GM20431 (cell line): ENCODE measurements around the gene FDX2.
"Not testable (repeated sequence)": the region's sequence is repeated elsewhere in the genome, so short reads cannot be mapped to it uniquely, and the experiment has no call there.

ENCODE experiments used
- in situ Hi-C: fragments of 300-500 bp; cut with MseI, MboI; formaldehyde crosslinking; loops from one replicate; pipeline ENCODE4 v1.15.0; 2020; ENCODE audit warnings: low sequenced_read_pairs; ENCODE audit not compliant: unreplicated experiment

Gene FDX2

DNA sequence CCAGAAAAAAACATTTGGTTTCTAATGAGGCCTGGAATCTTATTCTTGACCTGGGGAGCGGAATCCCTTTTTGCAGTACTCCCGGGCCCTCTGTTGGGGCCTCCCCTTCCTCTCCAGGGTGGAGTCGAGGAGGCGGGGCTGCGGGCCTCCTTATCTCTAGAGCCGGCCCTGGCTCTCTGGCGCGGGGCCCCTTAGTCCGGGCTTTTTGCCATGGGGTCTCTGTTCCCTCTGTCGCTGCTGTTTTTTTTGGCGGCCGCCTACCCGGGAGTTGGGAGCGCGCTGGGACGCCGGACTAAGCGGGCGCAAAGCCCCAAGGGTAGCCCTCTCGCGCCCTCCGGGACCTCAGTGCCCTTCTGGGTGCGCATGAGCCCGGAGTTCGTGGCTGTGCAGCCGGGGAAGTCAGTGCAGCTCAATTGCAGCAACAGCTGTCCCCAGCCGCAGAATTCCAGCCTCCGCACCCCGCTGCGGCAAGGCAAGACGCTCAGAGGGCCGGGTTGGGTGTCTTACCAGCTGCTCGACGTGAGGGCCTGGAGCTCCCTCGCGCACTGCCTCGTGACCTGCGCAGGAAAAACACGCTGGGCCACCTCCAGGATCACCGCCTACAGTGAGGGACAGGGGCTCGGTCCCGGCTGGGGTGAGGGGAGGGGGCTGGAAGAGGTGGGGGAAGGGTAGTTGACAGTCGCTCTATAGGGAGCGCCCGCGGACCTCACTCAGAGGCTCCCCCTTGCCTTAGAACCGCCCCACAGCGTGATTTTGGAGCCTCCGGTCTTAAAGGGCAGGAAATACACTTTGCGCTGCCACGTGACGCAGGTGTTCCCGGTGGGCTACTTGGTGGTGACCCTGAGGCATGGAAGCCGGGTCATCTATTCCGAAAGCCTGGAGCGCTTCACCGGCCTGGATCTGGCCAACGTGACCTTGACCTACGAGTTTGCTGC lies 28.7 kb downstream of the FDX2 start, which contains the start of gene ICAM4:
Gene ICAM4 (plus strand): TSS at position 153 of the 935 bp plus-strand sequence. CDS start 58 bp downstream, at position 211.
- in situ Hi-C loops, result no loop called here

DNA sequence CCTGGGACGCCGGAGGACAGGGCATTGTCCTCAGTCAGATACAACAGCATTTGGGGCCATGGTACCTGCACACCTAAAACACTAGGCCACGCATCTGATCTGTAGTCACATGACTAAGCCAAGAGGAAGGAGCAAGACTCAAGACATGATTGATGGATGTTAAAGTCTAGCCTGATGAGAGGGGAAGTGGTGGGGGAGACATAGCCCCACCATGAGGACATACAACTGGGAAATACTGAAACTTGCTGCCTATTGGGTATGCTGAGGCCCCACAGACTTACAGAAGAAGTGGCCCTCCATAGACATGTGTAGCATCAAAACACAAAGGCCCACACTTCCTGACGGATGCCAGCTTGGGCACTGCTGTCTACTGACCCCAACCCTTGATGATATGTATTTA lies 30.4 kb downstream of the FDX2 start:
- in situ Hi-C loops, result no loop called here

DNA sequence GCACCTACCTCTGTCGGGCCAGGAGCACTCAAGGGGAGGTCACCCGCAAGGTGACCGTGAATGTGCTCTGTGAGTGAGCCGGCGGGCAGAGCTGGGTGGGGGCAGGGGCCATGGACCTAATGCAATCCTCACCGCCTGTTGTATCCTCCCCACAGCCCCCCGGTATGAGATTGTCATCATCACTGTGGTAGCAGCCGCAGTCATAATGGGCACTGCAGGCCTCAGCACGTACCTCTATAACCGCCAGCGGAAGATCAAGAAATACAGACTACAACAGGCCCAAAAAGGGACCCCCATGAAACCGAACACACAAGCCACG lies 30.9 kb downstream of the FDX2 start:
- in situ Hi-C loops, result no loop called here

DNA sequence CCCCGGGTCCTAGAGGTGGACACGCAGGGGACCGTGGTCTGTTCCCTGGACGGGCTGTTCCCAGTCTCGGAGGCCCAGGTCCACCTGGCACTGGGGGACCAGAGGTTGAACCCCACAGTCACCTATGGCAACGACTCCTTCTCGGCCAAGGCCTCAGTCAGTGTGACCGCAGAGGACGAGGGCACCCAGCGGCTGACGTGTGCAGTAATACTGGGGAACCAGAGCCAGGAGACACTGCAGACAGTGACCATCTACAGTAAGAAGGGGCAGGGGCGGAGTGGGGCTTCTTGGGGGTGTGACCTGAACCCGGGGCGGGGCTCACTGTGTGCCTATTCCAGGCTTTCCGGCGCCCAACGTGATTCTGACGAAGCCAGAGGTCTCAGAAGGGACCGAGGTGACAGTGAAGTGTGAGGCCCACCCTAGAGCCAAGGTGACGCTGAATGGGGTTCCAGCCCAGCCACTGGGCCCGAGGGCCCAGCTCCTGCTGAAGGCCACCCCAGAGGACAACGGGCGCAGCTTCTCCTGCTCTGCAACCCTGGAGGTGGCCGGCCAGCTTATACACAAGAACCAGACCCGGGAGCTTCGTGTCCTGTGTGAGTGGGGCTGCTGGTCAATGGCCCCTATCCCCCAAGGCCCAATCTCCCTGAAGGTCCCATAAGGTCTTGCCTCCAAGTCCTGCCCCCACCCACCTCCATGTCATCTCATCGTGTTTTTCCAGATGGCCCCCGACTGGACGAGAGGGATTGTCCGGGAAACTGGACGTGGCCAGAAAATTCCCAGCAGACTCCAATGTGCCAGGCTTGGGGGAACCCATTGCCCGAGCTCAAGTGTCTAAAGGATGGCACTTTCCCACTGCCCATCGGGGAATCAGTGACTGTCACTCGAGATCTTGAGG lies 31.5 kb downstream of the FDX2 start:
- in situ Hi-C loops, result no loop called here

DNA sequence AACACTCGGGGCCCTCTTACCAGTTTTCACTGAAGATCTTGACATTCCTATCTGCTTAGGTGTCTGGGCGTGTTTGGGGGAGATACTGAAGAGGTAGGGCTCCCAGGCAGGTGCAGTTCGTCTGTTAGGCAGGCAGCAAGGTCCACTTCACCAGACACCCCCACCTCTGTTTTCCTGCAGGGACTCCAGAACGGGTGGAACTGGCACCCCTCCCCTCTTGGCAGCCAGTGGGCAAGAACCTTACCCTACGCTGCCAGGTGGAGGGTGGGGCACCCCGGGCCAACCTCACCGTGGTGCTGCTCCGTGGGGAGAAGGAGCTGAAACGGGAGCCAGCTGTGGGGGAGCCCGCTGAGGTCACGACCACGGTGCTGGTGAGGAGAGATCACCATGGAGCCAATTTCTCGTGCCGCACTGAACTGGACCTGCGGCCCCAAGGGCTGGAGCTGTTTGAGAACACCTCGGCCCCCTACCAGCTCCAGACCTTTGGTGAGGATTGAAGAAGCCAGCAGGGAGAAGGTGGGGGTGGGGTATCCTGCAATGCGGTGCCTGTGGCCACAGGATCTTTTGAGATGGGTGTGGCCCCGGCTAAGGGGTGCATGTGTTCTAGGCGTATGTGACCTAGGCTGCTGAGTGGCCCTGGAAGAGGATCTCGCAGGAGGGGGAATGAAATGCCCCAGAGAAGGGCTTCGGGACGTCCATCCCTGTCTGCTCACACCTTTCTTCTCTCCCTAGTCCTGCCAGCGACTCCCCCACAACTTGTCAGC lies 32.3 kb downstream of the FDX2 start:
- in situ Hi-C loops, result no loop called here

DNA sequence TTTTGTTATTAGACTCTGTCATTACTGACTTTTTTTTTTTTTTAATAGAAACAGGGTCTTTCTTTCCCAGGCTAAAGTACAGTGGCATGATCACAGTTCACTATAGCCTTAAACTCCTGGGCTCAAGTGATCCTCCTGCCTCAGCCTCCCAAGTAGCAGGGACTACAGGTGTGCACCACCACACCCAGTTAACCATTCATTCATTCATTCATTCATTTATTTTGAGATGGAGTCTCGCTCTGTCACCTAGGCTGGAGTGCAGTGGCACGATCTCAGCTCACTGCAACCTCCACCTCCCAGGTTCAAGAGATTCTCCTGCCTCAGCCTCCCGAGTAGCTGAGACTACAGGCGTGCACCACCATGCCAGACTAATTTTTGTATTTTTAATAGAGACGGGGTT lies 33.8 kb downstream of the FDX2 start:
- in situ Hi-C loops, result not testable (repeated sequence)

DNA sequence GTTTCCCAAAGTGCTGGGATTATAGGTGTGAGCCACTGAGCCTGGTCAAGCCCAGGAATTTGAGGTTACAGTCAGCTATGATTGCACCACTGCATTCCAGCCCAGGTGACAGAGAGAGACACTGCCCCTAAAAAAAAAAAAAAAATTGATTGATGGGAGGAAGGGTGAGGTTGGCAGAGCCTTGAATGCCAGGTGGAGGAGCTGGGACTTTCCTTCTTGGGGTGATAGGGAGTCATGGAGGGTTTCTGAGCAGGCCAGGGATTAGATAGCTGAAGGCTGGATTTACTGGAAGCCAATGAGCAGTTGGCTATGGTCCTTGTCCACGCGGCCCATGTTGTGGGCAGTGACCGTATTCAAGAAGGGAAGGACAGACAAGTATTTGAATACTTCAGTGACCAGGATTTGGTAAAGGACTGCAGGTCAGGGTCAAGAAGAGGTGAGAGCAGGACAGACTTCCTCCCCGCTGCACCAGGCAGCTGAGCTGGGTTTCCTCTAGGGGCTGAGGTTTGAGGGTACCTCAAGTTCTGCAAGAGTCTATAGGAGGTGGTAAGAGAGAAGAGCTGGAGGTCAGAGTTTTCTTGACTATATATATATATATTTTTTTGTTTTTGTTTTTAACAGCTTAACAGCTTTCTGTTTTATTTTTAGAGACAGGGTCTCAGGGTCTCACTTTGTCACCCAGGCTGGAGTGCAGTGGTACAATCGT lies 35.9 kb downstream of the FDX2 start:
- in situ Hi-C loops, result no loop called here

DNA sequence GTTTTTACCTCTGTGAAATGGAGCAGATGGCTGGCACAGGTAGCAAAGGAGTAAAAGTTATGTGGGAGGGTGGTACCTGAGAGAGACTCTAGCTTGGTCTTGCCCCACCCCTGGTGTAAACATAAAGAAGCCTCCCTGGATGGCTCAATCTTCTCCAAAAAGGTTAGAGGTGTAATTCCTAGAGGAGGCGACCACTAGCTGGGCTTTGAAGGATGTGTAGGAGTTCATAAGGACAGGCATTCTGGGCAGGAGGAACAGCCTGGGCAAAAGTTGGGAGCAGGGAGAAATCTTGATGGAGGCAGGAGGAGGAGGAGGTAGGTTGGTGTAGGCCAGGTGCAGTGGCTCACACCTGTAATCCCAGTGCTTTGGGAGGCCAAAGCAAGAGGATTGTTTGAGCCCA lies 36.9 kb downstream of the FDX2 start:
- in situ Hi-C loops, result no loop called here

DNA sequence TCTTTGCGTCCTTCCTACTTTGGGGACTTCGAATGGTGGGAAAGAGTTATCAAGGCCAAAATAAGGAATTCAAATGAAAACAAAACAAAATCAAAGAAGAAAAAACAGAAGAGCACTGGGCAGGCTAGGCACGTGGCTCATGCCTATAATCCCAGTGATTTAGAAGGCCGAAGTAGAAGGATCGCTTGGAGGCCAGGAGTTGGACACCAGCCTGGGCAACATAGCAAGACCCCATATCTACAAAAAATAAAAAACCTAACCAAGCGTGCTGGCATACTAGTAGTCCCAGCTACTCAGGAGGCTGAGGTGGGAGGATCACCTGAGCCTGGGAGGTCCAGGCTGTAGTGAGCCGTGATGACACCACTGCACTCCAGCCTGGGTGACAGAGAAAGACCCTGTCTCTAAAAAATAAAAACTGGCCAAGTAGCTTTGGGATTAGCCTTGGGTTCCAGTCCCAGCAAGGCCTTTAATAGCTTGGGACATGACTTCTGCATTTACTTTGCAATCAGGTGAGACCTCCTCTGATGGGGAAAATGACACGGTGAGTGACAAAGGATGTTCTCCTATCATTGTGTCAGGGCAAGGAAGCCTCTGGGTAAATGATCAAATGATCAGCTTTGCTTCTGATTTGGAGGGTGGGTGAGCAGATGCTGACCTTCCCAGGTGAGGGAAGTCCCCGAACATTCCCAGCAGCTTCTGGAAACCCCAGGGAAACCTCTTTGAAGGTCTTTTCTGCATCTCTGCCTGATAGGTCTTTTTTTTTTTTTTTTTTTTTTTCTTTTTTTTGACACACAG lies 37.8 kb downstream of the FDX2 start:
- in situ Hi-C loops, result no loop called here

DNA sequence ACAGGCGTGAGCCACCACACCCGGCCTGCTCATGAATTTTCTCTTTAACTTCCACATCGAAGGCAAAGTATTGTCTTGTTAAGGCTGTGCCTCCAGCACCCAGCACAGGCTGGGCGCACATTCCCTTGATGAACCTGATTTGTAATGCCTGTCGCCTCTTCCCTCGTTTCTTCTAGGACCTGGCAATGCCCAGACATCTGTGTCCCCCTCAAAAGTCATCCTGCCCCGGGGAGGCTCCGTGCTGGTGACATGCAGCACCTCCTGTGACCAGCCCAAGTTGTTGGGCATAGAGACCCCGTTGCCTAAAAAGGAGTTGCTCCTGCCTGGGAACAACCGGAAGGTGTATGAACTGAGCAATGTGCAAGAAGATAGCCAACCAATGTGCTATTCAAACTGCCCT lies 41.2 kb downstream of the FDX2 start:
- in situ Hi-C loops, result loop anchor here (5.0 kb wide), 1 partner anchor 108 kb away; the partner anchor contains the start of gene TYK2

DNA sequence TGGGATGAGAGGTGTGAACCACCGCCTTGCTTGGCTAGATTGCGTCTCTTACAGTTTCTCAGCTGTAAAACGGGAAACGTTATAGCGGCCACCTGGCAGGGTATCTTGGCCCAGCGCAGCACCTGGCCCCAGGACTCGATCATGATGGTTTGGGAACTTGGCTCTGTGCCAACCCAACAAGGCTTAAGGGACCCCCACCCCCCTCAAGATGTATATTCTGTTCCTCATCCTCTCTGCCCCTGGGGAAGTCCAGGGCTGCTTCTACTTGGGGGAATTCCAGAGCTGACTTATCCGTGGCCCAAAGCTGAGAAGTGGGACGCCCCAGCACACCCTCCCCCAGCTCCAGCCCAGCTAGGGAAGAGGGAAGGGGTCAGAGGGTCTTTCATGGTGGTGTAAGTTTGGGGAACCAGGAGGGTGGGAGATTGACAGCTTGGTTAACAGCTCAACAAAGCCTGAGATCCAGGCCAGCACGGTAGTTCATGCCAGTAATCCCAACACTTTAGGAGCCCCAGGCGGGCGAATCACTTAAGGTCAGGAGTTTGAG lies 44.2 kb downstream of the FDX2 start:
- in situ Hi-C loops, result loop anchor here (5.0 kb wide), 1 partner anchor 111 kb away; the partner anchor contains the start of gene TYK2

DNA sequence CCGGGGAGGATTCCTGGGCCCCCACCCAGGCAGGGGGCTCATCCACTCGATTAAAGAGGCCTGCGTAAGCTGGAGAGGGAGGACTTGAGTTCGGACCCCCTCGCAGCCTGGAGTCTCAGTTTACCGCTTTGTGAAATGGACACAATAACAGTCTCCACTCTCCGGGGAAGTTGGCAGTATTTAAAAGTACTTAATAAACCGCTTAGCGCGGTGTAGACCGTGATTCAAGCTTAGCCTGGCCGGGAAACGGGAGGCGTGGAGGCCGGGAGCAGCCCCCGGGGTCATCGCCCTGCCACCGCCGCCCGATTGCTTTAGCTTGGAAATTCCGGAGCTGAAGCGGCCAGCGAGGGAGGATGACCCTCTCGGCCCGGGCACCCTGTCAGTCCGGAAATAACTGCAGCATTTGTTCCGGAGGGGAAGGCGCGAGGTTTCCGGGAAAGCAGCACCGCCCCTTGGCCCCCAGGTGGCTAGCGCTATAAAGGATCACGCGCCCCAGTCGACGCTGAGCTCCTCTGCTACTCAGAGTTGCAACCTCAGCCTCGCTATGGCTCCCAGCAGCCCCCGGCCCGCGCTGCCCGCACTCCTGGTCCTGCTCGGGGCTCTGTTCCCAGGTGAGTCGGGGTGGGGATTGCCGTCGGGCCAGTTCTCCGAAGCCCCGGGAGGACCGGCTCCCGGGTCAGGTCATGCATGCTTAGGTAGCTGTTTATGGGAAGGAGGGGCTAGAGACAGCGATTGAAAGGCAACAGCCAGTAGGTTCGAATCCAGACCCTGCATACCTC lies 45.0 kb downstream of the FDX2 start, which contains the start of gene ICAM1:
Gene ICAM1 (plus strand): TSS at position 505 of the 779 bp plus-strand sequence. CDS start 40 bp downstream, at position 545.
- in situ Hi-C loops, result loop anchor here (5.0 kb wide), 1 partner anchor 111 kb away; the partner anchor contains the start of gene TYK2

DNA sequence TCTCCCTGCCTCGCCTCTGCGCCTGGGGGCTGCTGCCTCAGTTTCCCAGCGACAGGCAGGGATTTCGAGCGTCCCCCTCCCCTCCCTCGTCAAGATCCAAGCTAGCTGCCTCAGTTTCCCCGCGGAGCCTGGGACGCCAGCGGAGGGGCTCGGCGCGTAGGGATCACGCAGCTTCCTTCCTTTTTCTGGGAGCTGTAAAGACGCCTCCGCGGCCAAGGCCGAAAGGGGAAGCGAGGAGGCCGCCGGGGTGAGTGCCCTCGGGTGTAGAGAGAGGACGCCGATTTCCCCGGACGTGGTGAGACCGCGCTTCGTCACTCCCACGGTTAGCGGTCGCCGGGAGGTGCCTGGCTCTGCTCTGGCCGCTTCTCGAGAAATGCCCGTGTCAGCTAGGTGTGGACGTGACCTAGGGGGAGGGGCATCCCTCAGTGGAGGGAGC lies 45.6 kb downstream of the FDX2 start:
- in situ Hi-C loops, result loop anchor here (5.0 kb wide), 1 partner anchor 112 kb away; the partner anchor contains the start of gene TYK2

DNA sequence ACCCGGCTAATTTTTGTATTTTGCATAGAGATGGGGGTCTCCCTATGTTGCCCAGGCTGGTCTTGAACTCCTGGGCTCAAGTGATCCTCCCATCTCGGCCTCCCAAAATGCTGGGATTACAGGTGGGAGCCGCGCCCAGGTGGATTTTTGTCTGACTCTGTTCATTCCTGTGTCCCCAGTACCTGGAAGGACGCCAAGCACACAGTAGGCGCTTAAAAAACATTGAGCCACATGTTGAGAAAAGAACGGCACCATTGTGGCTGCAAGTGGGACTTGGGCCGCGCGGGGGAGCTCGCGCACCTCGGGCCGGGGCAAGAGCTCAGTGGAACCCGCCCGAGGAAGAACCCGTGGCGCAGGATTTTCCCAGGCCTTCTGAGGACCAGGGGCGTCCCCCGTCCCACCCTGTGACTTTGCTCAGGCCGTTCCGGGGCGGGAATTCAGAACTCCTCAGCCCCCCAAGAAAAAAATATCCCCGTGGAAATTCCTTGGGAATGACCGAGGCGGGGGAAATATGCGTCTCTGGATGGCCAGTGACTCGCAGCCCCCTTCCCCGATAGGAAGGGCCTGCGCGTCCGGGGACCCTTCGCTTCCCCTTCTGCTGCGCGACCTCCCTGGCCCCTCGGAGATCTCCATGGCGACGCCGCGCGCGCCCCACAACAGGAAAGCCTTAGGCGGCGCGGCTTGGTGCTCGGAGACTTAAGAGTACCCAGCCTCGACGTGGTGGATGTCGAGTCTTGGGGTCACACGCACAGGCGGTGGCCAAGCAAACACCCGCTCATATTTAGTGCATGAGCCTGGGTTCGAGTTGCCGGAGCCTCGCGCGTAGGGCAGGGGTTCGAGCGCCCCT lies 46.3 kb downstream of the FDX2 start:
- in situ Hi-C loops, result loop anchor here (5.0 kb wide), 1 partner anchor 113 kb away; the partner anchor contains the start of gene TYK2

DNA sequence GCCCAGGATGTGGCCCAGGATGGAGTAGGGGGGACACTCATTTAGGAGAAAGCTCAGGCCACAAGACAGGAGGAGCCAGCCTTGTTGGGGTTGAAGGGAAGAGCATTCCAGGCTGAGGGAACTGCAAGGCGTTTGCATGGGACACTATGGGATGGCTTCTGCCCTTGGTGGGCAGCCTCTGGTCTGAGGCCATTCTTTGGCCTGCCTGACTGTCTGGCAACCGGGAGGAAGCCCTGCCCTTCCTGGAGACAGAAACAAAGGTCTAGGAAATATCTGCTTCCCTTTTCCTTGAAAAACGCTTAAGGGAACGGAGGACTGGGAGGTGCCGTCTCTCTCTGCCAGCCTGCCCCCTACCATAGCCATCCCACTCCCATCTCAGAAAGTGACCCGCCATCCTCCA lies 47.7 kb downstream of the FDX2 start:
- in situ Hi-C loops, result no loop called here

DNA sequence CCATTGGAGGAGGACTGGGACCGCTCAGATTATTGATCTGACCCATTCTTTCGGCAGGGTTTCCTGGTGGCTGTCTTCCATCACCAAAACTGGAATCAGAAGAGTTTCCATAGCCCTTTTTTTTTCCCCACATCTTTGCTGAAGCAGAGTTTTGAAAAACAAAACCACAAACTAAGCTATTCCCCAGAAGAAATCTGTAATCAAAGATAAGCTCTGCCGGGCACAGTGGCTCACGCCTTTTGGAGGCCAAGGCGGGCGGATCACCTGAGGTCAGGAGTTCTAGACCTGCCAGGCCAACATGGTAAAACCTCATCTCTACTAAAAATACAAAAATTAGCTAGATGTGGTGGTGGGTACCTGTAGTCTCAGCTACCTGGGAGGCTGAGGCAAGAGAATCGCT lies 49.1 kb downstream of the FDX2 start:
- in situ Hi-C loops, result no loop called here
